Fibroblast of pulmonary artery (primary cell): ENCODE results near the gene PLPP1.

Experiments
- DNase-seq: peaks from one replicate; pipeline ENCODE4 v3.0.0-alpha.2; 2010; ENCODE audit warnings: low read depth
- H3K4me3 ChIP-seq: replicated peaks from 2 replicates; pipeline ENCODE4 v1.5.1; 2011; ENCODE audit warnings: low read depth, mild to moderate bottlenecking, control low read depth, low read length, moderate library complexity
- TF ChIP-seq, protein P1 (sequence below): IDR thresholded peaks from 2 replicates; pipeline ENCODE4 v1.5.1; 2011; ENCODE audit warnings: mild to moderate bottlenecking, control low read depth, low read length, inconsistent platforms; ENCODE audit errors: missing control alignments

PLPP1 gene

DNA sequence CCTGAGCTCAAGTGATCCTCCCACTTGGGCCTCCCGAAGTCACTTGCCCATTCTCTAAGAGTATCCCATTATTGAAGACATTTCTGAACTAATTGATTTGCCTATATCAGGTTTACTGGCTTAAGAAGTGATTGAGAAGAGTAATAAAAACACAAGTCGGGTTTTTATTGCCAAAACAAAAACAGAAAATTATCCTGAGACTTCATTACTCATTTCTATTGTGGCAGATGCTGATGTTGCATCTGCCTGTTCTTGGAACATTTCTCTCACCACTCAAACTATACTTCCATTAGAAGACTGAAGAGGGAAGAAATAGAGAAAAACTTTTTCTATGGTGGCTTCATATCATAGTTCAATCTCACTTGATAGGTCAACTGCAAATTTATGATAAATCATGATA, 41.9 kb upstream of the PLPP1 start:
- TF ChIP-seq, protein P1, sequence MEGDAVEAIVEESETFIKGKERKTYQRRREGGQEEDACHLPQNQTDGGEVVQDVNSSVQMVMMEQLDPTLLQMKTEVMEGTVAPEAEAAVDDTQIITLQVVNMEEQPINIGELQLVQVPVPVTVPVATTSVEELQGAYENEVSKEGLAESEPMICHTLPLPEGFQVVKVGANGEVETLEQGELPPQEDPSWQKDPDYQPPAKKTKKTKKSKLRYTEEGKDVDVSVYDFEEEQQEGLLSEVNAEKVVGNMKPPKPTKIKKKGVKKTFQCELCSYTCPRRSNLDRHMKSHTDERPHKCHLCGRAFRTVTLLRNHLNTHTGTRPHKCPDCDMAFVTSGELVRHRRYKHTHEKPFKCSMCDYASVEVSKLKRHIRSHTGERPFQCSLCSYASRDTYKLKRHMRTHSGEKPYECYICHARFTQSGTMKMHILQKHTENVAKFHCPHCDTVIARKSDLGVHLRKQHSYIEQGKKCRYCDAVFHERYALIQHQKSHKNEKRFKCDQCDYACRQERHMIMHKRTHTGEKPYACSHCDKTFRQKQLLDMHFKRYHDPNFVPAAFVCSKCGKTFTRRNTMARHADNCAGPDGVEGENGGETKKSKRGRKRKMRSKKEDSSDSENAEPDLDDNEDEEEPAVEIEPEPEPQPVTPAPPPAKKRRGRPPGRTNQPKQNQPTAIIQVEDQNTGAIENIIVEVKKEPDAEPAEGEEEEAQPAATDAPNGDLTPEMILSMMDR = no peak
- H3K4me3 ChIP-seq = no peak overlapping the region
- DNase-seq = no peak

GRCh38 chr5:55575815-55576583, 41.2 kb upstream of the PLPP1 start:
- H3K4me3 ChIP-seq = no peak overlapping the region
- TF ChIP-seq, protein P1 = no peak
- peak; percentile 86 for DNase-seq

DNA sequence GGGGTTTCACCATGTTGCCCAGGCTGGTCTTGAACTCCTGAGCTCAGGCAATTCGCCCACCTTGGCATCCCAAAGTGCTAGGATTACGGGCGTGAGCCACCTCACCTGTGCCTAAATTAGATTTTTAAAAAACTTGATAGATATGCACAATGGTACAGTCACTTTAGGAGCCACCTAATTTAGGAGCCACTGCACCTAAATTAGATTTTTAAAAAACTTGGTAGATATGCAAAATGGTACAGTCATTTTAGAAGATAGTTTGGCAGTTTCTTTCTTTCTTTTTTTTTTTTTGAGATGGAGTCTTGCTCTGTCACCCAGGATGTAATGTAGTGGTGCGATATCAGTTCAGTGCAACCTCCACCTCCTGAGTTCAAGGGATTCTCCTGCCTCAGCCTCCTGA, 37.8 kb upstream of the PLPP1 start:
- no peak for DNase-seq
- TF ChIP-seq, protein P1 = no peak
- no peak overlapping the region for H3K4me3 ChIP-seq

GRCh38 chr5:55572020-55572419, 37.3 kb upstream of the PLPP1 start:
- DNase-seq = no peak
- TF ChIP-seq, protein P1 = no peak
- no peak overlapping the region for H3K4me3 ChIP-seq

GRCh38 chr5:55570570-55570969, 35.8 kb upstream of the PLPP1 start:
- TF ChIP-seq, protein P1 = no peak
- no peak overlapping the region for H3K4me3 ChIP-seq
- DNase-seq = no peak

GRCh38 chr5:55570026-55570425, 35.3 kb upstream of the PLPP1 start:
- TF ChIP-seq, protein P1 = no peak
- peak; percentile 31 for DNase-seq
- no peak overlapping the region for H3K4me3 ChIP-seq

- no peak overlapping the region for H3K4me3 ChIP-seq
- TF ChIP-seq, protein P1 = no peak
- no peak for DNase-seq
These were observed 34.7 kb upstream of the PLPP1 start for GRCh38 chr5:55569513-55569865.
